ENCODE data around the gene HMOX2.

DNA sequence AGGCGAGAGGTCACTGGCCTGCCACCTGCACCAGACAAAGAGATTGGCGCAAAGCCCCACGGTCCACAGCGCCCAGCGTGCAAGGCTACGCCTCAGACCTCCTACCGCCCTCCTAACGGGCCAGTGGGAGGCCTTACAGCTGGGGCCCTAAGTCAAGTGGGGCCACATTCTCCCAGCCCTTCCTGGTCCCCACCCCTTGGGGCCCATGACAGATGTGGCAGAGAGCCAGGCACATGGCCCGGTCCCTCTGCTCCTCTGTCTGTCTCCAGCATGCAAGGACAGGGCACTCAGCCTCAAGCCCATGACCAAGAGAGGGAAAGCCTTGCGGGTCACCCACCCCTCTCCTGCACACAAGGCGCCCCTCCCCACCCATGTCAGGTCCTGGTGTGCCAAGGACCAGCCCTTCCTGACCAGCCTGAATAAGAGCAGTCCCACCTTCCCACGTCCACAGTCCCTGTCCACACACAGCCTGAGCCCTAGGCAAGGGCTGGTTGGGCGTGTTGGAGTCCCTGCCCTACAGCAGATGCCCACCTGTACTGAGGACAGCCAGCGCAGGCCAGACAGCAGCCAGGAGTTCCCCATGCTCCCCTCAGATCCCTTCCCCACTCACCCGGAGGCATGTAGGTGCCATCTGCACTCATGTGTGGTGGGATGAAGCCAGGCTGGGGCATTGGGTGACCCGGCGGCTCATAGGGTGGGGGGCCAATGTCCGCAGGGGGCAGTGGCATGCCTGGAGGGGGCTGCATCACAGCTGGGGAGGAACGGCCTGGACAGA is 37.1 kb downstream of the HMOX2 start:
- no peak for TF ChIP-seq POLR2A (IDR thresholded peaks at IDR 0.05; ENCODE audit: extremely low read depth, insufficient read length)
- TF ChIP-seq, protein P1, sequence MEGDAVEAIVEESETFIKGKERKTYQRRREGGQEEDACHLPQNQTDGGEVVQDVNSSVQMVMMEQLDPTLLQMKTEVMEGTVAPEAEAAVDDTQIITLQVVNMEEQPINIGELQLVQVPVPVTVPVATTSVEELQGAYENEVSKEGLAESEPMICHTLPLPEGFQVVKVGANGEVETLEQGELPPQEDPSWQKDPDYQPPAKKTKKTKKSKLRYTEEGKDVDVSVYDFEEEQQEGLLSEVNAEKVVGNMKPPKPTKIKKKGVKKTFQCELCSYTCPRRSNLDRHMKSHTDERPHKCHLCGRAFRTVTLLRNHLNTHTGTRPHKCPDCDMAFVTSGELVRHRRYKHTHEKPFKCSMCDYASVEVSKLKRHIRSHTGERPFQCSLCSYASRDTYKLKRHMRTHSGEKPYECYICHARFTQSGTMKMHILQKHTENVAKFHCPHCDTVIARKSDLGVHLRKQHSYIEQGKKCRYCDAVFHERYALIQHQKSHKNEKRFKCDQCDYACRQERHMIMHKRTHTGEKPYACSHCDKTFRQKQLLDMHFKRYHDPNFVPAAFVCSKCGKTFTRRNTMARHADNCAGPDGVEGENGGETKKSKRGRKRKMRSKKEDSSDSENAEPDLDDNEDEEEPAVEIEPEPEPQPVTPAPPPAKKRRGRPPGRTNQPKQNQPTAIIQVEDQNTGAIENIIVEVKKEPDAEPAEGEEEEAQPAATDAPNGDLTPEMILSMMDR (IDR thresholded peaks at IDR 0.05; ENCODE audit: low read depth, low read length): no peak
- TF ChIP-seq, protein P2, sequence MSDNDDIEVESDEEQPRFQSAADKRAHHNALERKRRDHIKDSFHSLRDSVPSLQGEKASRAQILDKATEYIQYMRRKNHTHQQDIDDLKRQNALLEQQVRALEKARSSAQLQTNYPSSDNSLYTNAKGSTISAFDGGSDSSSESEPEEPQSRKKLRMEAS (IDR thresholded peaks at IDR 0.05; ENCODE audit: low read depth, low read length): no peak
- no peak for TF ChIP-seq MYC (IDR thresholded peaks at IDR 0.05; ENCODE audit: low read depth, low read length)

Data from NB4 (cell line).